Left kidney (tissue), 2 donors: ENCODE measurements around the gene ITGA6. TPM values are rescaled to one million over a fixed set of nuclear protein-coding genes. Genes with fewer than 3 reads are reported as not detected.

Experiments used
- DNase-seq: peaks from one replicate; pipeline ENCODE4 v3.0.0-alpha.2; 2013
- polyA plus RNA-seq: library from polyadenylated mRNA; unstranded; fragments of 120-200 nt; gene quantifications from one replicate; pipeline ENCODE4 v1.2.1, GENCODE V29; 2013; ENCODE audit not compliant: insufficient read length

The ITGA6 gene
- polyA plus RNA-seq, 1 donor = 152 TPM

DNA sequence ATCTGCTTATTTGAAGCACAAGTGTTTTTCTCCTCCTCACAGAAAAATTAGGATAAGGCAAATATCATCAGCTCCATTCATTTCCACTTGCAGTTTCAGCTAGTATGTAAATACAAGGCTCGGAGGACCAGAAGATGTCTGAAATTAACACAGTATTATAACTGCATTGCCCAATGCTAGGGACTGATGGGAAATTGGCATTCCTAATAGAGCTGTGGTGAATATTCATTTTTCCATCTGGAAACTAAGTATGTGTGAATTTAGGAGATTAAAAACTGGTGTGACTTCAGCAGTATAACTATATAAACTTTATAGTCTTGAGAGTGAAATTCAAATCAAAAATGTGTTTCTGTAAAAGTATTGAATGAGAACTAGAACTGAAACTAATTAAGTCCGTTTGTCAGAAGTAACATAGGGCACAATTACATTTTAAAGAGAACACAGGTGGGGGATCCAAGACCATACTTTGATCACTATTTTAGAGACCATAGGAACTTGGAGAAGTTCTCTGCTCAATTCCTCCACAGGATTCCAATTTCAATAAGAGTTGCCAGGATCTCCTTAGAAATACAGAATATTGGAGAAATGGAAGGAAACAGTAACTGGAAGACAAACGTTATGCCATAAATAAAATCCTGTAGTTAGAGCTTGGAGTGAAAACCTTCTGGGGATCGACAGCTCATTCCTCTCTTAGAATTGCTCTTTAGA is 12.1 kb upstream of the ITGA6 start:
- DNase-seq = no peak

DNA sequence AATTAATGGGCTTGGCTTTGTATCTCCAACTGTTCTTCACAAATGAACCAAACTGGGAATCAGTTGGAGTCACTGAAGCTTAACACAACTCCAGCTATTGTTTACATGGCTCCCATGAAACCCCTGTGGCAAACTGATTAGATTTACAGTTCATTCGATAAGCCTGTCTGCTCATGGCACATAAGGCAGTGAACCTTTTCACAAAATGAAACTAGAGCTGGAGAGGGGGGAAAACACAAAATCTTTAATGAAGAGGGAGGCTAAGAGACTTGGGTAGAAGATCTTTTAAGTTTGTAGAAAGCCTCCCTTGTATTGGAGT is 11.6 kb upstream of the ITGA6 start:
- peak; percentile 60 for DNase-seq

DNA sequence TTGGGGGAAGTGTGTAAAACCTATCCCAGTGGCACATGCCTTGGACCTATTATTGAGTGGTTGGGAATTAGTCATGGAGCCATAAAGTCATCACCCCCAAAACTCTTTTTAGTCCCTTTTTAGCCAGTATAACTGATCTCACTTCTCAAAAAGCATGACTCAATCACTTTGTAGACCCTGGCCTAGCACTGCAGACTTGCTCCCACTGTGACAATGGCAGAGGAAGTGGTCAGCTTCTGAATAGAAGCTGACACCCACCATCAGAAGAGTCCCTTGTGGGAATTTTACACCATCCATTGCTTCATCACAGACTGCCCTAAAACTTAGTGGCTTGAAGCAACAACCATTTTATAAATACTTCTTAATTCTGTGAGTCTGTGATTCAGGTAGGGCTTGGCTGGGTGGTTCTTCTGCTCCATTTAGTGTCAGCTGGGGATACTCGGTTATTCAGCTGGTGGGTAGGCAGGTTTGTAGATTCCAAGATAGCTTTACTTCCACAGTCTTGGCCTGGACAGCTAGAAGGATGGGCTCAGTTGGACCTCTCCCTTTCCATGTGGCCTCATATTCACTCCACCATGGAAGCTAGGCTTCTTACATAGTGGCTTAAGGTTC is 10.8 kb upstream of the ITGA6 start:
- DNase-seq = no peak

DNA sequence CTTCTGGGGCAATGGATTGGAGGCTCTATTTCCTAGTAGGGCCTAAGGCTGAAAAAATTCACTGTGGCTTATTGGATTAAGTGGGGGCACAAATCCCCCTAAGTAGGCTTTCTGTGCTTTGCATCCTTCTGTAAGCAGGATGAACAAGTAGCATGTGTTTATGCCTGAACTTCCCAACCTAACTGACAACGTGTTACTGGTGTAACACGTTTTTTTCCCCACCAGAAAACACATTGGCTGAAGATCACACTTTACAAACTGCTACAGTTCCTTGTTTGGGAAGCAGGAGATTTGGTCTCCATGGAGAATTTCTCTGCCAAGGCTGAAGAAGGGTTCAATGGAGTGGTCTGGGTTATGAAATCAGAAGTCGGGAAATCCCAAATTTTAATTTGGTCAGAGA is 7.2 kb upstream of the ITGA6 start:
- no peak for DNase-seq

DNA sequence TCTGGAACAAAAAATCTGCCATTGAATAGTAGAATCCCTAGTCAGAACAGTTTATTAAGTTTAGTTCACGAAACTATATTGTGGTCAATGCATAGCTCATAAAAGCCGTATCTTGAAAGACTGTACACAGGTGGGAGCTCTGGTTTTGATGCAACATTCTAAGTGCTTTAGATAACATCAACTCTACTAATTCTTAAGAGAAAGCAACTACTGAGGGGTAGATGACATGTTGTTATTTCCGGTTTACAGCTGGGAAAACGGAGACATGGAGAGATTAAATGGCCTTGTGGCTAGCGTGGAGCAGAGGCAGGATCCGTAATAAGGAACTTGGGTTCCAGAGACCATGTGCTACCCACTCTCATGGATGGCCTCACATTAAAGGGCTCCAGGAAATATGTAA is 4.2 kb upstream of the ITGA6 start:
- no peak for DNase-seq

DNA sequence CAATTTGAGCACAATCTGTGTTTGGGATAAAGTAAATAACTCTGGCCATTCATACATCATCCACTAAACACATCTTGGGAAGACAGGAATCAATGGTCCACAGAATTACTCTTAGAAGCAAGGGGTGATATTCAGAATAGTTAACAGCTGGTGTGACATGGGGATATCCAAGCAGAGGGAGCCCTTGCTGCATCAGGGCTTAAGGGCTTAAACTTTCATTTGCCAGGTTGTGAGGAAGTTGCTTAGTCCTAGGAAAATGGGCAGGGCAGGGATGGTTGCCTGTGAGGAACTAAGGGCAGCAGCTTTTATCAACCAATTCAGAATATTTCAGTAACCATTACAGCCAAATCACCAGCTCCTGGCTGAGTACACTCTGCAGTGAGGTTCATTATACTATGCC is 2.0 kb upstream of the ITGA6 start:
- DNase-seq = no peak

DNA sequence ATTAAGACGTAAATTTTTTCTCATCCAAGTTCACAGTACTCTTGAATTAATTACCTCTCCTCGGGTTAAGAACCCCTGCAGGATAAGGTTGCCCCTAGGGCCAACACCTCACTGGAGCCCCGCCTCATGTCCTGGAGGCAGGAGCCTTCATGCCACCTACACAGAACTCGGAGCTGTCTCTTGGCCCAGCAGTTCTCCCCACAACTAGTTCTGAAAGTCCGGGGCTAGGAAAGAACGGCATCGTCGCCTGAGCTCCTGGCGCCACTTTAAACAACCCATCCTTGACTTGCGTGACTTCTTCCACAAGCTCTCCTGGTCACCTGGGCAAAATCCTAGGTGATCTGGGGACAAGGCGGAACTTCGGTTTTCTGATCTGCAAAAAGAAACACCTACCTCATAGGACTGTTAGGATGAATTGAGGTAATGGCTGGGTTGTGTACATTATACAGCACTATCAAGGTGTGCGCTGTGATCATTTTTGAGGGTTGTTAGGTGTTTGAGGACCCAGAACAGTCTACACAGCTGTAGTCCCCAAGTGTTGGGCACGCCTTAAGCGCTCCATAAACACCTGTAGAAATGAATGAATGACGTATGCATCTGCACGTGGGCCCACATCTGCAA is 641 bp upstream of the ITGA6 start:
- DNase-seq = no peak

DNA sequence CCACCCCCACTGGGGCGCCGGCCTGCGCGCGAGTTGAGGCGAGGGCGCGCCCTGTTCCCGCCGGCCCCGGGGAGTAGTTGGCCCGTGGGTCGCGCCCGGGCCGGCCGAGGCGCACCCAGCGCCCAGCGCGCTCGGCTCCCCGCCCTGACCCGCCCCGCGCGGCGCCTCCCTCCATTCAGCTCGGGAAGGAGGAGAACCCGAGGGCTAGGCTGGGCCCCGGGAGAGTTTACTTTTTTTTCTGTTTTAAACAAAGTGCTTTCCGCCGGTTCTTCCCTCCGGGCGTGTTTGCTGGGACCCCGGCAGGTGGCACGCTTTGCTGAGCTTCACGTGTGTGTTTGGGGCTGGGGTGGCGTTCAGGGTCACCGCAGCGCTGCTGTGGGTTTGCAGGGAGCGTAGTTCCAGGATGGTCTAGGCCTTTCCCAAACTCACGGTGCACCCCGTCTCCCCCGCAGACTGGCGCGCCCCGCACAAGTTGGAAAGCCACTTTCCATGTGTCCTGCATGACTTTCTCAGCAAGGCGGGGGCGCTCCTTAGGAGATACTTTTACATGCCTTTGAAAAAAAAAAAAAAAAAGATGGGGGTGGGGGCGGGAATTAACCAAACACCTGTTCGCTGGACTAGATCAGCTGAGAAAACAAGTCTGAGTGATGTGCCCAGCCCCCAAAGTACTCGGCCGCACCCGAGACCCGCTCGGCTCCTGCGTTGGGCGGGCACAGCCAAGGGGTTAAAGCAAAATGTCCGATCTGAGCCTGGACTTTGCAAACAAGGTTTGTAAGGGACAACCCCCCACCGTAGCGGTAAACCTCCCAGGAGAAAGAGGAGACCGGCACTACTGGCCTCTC is 825 bp downstream of the ITGA6 start:
- DNase-seq = no peak

DNA sequence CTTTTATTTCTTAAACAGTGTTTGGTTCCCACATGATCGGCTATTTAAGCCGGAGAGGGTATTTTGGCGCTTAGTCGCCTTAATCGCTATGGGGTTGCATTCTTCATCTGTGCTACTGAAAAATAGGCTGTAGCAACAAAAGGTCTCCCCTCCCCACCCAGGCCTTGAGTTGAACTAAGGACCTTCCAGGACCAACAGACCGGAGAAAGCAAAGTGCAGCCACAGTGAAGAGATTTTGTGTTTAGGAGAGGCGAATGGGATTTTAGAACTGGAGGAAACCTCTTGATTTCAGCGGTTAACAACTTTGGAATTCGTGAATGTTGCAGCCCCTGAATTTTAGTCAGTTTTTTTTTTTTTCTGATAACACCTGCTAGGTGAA is 1.4 kb downstream of the ITGA6 start:
- DNase-seq = no peak

DNA sequence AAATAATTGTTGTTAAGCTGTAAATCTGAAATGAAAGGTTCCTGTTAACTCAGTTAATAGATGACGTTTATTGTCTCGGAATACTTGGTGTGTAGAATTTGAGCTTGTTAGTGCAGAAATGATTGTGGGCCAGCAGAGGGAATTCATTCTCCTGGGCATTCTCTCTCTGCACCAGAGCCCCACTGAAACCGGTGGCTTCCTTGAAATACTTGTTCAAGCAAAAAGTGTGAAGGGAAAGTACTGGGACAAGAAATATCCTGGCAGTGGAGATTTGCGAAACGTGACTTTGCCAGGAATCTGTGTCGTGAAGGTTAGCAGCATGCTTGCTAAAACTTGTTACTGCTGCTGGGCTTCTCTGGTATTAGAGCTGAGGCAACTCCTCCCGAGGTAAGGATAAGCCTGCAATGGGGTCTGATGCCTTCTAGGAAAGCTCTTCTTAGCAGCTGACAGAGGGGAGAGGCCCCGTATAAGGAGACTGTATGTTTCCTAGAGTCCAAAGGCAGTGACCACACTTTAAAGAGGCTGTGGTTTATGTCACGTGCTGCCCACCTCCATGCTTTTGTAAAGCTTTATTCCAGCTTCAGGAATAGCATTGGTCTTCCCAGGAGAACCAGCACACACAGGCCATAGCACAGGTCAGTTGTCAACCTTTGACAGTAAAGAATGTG is 2.0 kb downstream of the ITGA6 start:
- DNase-seq = no peak

DNA sequence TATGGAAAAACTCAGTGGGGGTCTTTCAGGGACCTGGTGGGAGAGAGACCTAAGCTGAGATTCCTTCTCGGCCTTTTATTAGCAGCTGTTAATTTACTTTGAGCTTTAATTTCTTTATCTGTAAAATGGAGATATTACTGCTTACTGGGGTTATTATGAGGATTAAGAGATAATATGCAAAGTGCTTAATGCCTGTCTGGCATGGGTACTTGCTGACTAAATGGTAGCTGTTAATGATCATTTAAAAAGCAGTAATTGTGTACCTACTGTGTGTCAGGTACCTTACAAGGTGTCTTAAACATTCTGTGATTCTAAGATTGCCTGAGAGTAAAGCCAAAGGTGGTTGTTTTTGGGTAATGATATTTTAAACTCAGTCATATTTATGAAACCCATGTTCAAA is 2.6 kb downstream of the ITGA6 start:
- no peak for DNase-seq

DNA sequence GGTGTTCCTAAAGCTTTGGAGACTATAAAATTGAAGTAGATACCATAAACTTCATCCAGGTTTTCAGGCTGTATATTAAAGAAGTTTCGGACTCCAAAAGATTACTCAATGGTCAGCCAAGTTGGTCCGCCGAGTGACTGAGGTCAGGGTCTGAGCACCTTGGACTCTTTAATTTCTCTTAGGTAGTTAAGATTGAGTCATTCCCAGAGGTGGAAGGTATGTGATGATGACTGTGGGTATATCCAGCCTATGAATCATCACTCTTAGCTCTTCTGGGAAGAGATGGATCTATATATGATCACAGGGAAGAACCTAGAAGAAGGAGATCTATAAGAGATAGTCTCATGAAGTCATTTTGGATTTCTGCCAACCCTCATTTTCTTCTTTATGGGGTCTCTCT is 3.3 kb downstream of the ITGA6 start:
- no peak for DNase-seq

DNA sequence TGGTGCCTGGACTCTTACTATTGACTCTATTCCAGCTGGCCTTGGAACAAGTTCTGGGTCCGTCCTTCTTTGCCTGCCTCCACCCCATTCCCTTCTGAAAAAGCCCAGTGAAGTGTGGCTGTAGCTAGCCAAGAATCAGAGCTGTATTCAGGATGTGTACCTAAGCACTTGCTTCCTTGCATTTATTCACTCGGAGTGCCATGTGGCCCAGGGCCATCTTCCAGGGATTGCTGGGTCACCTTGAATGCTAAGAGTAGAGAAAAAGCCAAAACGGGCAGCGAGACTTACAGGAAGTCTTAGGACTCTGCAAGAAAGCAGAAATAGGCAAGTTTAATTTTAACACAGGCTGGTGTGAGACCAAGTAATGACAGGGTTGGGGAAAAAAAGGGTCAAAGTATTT is 4.1 kb downstream of the ITGA6 start:
- DNase-seq = no peak

DNA sequence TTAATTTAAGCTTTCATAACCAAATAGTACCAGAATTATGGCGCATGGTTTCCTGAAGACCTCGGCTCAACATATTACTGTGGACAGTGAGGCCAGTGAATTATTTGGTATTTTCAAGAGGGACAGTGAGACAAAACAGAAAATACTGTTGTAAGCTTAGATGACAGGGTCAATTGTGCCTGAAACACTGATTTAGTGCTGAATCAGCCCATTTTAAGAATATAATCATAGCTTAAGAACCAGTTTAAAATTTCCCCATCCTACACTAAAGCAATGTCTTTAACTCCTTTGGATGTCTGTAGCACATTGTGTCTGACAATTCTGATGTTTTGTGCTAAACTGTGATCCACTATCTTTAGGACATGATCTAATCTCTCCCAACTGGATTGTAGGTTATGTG is 4.6 kb downstream of the ITGA6 start:
- DNase-seq = no peak

DNA sequence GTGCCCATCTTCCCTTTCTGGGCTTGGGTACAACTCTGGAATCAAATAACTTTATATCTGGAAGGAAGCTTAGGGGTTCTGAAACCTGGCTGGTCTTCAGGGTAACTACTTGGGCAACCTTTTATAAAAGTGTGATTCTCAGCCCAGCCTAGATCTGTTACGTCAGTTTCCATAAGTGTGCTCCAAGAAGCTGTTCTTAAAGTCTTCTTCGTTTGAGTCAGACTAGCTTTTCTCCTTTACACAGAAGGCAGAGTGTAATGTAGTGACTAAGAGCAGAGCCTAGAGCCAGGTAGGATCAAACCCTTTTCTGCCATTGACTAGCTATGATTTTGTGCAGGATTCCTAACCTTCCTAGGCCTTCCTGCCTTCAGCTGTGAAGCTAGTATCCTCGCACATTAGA is 5.8 kb downstream of the ITGA6 start:
- no peak for DNase-seq

DNA sequence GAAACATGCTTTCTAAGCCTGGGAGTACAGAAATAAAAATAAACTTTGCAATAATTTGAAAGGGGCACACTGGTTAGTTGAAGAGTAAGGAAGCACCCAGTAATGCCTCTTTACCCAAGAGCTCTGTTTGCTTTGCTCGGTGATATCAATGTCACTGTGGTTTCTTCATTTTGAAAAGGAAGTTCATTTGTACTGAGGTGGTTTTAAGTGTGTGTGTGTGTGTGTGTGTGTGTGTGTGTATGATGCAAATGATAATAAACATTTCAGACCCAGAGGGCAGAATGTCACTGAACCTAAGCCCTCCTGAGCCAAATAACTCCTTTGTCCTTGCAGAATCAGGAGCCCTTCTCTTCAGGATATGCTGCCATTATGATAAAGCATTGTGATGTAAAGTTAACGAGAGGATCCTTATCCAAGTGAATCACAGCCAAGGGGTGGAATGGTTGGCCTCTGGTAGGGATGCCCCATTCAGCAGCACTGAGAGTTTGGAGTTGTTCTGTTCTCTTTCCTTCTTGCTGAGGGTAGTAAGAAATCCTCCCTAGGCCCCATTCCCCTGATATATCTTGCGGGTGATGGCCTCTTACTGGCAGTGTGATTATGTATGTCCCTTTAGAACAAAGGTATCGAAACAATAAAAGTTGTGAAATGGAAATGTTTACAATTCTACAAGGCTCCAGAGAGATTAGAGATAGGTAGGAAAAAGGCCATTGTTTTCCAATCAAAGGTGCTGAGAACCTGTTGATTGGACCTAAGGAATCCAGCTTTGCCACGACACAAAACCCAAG is 7.6 kb downstream of the ITGA6 start:
- no peak for DNase-seq

DNA sequence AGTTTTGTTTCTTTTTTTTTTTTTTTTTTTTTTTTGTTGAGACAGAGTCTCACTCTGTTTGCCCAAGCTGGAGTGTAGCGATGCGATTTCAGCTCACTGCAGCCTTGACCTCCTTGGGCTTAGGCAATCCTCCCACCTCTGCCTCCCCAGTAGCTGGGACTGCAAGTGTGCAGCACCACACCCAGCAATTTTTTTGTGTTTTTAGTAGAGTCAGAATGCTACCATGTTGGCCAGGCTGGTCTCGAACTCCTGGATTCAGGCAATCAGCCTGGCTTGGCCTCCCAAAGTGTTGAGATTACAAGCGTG is 8.2 kb downstream of the ITGA6 start:
- no peak for DNase-seq

DNA sequence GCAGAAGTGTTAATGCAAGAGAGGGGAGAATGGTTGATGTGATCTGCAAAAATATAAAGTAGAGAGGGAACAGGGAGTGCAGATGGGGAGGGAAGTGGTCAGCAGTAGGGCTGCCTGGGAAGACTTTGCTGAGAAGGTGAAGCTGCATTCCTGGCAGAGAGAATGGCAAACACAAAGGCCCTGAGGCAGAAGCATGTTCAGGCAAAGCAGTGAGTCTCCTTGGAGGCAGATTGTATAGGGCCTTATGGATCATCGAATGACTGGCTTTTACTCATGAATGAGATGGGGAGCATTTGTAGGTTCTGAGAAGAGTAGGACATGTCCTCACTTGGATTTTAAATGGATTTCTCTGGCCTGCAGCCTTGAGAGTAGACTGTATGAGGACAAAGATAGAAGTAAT is 9.5 kb downstream of the ITGA6 start:
- no peak for DNase-seq

DNA sequence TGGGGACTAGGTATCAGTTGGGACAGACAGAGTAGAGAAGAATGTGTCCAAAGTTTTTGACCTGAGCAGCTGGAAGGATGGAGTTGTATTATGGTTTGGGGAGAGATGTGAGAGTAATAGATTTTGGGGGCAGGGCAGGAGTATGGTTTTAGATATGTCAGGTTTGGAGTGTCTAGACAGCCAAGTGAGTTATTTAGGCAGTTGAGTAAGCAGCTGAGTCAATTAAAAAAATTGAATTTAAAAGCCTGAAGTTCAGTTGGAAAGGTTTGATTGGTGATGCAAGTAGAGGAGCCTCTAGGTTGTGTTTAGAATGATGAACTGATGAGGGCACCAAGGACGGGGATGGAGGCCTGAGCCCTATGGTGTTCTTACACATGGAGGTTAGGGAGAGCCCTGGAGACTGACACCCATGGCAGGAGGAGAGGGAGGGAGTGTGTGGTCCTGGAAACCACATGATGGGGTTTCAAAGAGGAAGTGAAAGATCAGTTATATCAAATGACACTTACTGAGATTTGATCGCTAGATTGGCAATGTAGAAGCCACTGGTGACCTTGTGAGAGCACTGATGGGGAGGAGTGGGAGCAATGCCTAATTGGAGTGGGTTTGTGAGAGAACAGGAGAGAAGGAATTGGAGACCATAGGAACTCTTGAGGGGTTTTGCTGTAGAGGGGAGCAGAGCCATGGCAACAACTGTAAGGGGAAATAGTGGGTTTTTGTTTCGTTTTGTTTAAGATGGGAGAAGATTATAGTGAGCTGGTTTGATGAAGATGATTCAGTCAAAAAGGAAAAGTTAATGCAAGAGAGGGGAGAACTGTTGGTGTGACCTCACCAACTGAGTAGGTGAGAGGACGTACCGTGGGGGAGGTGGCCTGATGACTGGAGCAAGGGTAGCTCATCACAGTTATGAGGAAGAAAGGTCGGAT is 10.3 kb downstream of the ITGA6 start:
- no peak for DNase-seq

DNA sequence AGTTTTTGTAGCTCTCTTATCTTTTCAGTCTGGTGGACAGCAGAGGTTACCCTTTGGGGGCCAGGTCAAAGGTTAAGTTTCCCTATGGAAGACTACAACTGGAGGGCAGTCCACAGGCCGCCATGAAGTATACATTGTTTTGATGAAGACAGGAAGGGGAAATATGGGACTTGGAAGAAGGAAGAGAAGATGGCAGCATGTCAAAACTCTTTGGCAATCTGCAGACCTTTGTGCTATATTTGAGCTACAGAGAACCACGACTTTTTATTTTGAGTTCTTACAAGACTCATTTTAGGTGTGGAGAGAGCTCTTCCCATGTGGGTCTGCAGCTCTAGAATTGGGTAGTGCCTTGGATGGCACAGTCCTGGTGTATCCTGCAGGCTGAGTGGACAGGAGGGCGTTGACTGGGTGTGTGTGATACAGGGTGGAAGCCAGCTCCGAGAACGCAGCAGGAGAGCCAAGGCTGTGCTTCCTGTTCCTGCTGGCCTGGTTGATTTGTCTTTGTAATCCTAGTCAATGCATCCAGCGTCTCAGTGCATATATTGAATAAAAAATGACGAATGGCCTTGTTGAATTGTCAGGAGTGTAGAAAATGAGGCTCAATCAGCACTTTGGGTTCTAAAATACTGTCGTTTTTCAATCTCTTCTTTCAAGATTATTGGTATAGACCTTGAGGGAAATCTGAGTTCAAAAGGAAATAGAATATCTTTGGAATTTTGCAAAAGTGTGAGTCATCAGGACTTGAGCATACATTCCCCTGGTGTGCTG is 11.5 kb downstream of the ITGA6 start:
- DNase-seq = no peak
